H1 (cell line): ENCODE results near the gene LPP. TPM values are rescaled to one million over a fixed set of nuclear protein-coding genes. Genes with fewer than 3 reads are reported as not detected.

Source experiments
- BCL11A ChIP-seq, 2 experiments: IDR thresholded peaks; one replicate each; pipeline ENCODE4 v1.6.1; 2011; ENCODE audit warnings: low read depth in 2 of 2, low read length in 2 of 2, mild to moderate bottlenecking in 2 of 2
- EGR1 ChIP-seq: IDR thresholded peaks from 2 replicates; pipeline ENCODE4 v1.6.1; 2011; ENCODE audit warnings: low read depth, low read length, borderline replicate concordance
- EP300 ChIP-seq, 2 experiments: IDR thresholded peaks; 1 replicate in 1 of 2; 2 replicates in 1 of 2; pipeline ENCODE4 v1.6.1; 2011 to 2012; ENCODE audit warnings: low read depth in 2 of 2, low read length in 2 of 2, mild to moderate bottlenecking in 2 of 2, borderline replicate concordance in 1 of 2, inconsistent platforms in 1 of 2, moderate library complexity in 1 of 2
- GABPA ChIP-seq: IDR thresholded peaks from 2 replicates; pipeline ENCODE4 v1.6.1; 2011; ENCODE audit warnings: mild to moderate bottlenecking, low read length, moderate library complexity, borderline replicate concordance; ENCODE audit not compliant: insufficient read depth
- GTF2F1 ChIP-seq: IDR thresholded peaks from 2 replicates; pipeline ENCODE4 v1.6.1; 2012; ENCODE audit warnings: low read depth, low read length, improper control_type of control experiment, borderline replicate concordance
- MAFK ChIP-seq: IDR thresholded peaks from 2 replicates; pipeline ENCODE4 v1.6.1; 2012; ENCODE audit warnings: low read depth, mild to moderate bottlenecking, improper control_type of control experiment, low read length
- POU5F1 ChIP-seq: IDR thresholded peaks from 2 replicates; pipeline ENCODE4 v1.6.1; 2011; ENCODE audit warnings: low read depth, mild to moderate bottlenecking, low read length, moderate library complexity
- SIN3A ChIP-seq, 2 experiments: IDR thresholded peaks in 1 of 2; conservative IDR thresholded peaks in 1 of 2; 2 replicates each; pipeline ENCODE4 v1.6.1; 2011 to 2012; ENCODE audit warnings: low read length in 2 of 2, improper control_type of control experiment in 1 of 2, low read depth in 1 of 2, mild to moderate bottlenecking in 1 of 2
- YY1 ChIP-seq: IDR thresholded peaks from 2 replicates; pipeline ENCODE4 v1.6.1; 2011; ENCODE audit warnings: low read depth, mild to moderate bottlenecking, low read length
- polyA plus RNA-seq, 7 experiments: library from polyadenylated mRNA; depleted of rRNA in 3 of 7; stranded (reverse) in 5 of 7; unstranded in 2 of 7; fragments of >200 nt in 5 of 7; fragments of 200-250 nt in 2 of 7; gene quantifications; 1 replicate in 5 of 7; 2 replicates in 1 of 7; 4 replicates in 1 of 7; pipeline versions ENCODE4 v1.2.1 to v1.2.3, GENCODE V29; 2011 to 2013; ENCODE audit warnings: missing spikeins in 2 of 7, mixed read lengths in 2 of 7
- total RNA-seq: library from RNA; stranded (reverse); fragmentation: NEBNext Ultra II Directional; extraction: Animal tissue kit (Norgen Biotek cat#: 25700); gene quantifications from 2 replicates; pipeline ENCODE4 v1.2.1, GENCODE V29; 2021
- TF ChIP-seq, protein P1 (sequence below): fragments of 300-600 bp; sonication (generic); IDR thresholded peaks from 2 replicates; pipeline ENCODE4 v1.7.1; 2012; ENCODE audit warnings: low read length, moderate library complexity, mild to moderate bottlenecking, inconsistent platforms; ENCODE audit not compliant: insufficient replicate concordance
- TF ChIP-seq, protein P2 (sequence below): IDR thresholded peaks from 2 replicates; pipeline ENCODE4 v1.6.1; 2011; ENCODE audit warnings: low read depth, mild to moderate bottlenecking, low read length; ENCODE audit not compliant: insufficient read depth

The LPP gene
- total and polyA plus RNA-seq, 2 of the 8 experiments (the other 6 are each of a cell fraction or from before 2014, with no cell fraction given): 10.0 to 53.3 TPM

DNA sequence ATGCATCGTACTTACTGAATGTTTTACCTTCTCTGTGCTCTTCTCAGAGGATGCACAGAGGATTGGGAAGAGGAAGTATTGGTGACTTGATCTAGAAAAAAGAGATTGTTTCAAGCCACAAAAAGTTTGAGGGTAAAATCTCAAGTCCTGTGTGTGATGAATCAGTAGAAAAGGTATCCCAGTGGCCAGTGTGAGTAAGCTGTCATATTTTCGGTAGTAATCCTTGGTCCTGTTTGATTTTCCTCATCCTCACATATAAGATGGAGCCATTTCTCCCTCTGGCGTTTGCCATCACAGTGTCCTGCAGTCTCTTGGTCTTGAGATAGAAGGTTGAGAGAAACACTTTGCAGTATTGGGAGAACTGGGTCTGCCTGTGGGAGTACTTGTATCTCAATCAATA is 166.8 kb downstream of the LPP start (continued):
- TF ChIP-seq, protein P1, sequence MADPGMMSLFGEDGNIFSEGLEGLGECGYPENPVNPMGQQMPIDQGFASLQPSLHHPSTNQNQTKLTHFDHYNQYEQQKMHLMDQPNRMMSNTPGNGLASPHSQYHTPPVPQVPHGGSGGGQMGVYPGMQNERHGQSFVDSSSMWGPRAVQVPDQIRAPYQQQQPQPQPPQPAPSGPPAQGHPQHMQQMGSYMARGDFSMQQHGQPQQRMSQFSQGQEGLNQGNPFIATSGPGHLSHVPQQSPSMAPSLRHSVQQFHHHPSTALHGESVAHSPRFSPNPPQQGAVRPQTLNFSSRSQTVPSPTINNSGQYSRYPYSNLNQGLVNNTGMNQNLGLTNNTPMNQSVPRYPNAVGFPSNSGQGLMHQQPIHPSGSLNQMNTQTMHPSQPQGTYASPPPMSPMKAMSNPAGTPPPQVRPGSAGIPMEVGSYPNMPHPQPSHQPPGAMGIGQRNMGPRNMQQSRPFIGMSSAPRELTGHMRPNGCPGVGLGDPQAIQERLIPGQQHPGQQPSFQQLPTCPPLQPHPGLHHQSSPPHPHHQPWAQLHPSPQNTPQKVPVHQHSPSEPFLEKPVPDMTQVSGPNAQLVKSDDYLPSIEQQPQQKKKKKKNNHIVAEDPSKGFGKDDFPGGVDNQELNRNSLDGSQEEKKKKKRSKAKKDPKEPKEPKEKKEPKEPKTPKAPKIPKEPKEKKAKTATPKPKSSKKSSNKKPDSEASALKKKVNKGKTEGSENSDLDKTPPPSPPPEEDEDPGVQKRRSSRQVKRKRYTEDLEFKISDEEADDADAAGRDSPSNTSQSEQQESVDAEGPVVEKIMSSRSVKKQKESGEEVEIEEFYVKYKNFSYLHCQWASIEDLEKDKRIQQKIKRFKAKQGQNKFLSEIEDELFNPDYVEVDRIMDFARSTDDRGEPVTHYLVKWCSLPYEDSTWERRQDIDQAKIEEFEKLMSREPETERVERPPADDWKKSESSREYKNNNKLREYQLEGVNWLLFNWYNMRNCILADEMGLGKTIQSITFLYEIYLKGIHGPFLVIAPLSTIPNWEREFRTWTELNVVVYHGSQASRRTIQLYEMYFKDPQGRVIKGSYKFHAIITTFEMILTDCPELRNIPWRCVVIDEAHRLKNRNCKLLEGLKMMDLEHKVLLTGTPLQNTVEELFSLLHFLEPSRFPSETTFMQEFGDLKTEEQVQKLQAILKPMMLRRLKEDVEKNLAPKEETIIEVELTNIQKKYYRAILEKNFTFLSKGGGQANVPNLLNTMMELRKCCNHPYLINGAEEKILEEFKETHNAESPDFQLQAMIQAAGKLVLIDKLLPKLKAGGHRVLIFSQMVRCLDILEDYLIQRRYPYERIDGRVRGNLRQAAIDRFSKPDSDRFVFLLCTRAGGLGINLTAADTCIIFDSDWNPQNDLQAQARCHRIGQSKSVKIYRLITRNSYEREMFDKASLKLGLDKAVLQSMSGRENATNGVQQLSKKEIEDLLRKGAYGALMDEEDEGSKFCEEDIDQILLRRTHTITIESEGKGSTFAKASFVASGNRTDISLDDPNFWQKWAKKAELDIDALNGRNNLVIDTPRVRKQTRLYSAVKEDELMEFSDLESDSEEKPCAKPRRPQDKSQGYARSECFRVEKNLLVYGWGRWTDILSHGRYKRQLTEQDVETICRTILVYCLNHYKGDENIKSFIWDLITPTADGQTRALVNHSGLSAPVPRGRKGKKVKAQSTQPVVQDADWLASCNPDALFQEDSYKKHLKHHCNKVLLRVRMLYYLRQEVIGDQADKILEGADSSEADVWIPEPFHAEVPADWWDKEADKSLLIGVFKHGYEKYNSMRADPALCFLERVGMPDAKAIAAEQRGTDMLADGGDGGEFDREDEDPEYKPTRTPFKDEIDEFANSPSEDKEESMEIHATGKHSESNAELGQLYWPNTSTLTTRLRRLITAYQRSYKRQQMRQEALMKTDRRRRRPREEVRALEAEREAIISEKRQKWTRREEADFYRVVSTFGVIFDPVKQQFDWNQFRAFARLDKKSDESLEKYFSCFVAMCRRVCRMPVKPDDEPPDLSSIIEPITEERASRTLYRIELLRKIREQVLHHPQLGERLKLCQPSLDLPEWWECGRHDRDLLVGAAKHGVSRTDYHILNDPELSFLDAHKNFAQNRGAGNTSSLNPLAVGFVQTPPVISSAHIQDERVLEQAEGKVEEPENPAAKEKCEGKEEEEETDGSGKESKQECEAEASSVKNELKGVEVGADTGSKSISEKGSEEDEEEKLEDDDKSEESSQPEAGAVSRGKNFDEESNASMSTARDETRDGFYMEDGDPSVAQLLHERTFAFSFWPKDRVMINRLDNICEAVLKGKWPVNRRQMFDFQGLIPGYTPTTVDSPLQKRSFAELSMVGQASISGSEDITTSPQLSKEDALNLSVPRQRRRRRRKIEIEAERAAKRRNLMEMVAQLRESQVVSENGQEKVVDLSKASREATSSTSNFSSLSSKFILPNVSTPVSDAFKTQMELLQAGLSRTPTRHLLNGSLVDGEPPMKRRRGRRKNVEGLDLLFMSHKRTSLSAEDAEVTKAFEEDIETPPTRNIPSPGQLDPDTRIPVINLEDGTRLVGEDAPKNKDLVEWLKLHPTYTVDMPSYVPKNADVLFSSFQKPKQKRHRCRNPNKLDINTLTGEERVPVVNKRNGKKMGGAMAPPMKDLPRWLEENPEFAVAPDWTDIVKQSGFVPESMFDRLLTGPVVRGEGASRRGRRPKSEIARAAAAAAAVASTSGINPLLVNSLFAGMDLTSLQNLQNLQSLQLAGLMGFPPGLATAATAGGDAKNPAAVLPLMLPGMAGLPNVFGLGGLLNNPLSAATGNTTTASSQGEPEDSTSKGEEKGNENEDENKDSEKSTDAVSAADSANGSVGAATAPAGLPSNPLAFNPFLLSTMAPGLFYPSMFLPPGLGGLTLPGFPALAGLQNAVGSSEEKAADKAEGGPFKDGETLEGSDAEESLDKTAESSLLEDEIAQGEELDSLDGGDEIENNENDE: no peak
- TF ChIP-seq POU5F1: no peak
- TF ChIP-seq SIN3A (conservative IDR thresholded peaks at IDR 0.05 in 1 of 2, IDR thresholded peaks at IDR 0.05 in 1 of 2; ENCODE audit: low read depth in 1 of 2, low read length in 2 of 2): no peak
- no peak for TF ChIP-seq MAFK
- TF ChIP-seq EP300 (IDR thresholded peaks at IDR 0.05; ENCODE audit: borderline replicate concordance in 1 of 2, low read depth in 2 of 2, low read length in 2 of 2): no peak
- no peak for TF ChIP-seq GTF2F1
- no peak for TF ChIP-seq EGR1
- TF ChIP-seq GABPA: no peak
- no peak for TF ChIP-seq BCL11A (IDR thresholded peaks at IDR 0.05; ENCODE audit: low read depth in 2 of 2, low read length in 2 of 2)
- TF ChIP-seq YY1: no peak
- TF ChIP-seq, protein P2, sequence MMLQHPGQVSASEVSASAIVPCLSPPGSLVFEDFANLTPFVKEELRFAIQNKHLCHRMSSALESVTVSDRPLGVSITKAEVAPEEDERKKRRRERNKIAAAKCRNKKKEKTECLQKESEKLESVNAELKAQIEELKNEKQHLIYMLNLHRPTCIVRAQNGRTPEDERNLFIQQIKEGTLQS: no peak
